Uterus (tissue), 4 donors: Measurements from ENCODE around the gene TRAPPC2B. TPM values are rescaled to one million over a fixed set of nuclear protein-coding genes. Genes with fewer than 3 reads are reported as not detected.
A peak's percentile ranks its signal among the peaks of the same experiment; 100 is the strongest.

Source experiments
- DNase-seq, 2 donors: peaks; one replicate each; pipeline ENCODE4 v3.0.0-alpha.2; 2019 to 2020
- H3K27ac ChIP-seq, 2 donors: fragments of 200-600 bp; sonication (generic); 1 replicate in 1 of 2; 2 replicates in 1 of 2; pipeline ENCODE4 v1.5.1; 2016 to 2018
- H3K27me3 ChIP-seq, 2 donors: fragments of 200-600 bp; sonication (generic); one replicate each; pipeline ENCODE4 v1.5.1; 2018 to 2019; ENCODE audit warnings: control low read depth in 1 of 2
- H3K36me3 ChIP-seq, 2 donors: fragments of 200-600 bp; sonication (generic); one replicate each; pipeline ENCODE4 v1.5.1; 2019; ENCODE audit warnings: control low read depth in 1 of 2
- H3K4me1 ChIP-seq, 2 donors: fragments of 200-600 bp; sonication (generic); one replicate each; pipeline ENCODE4 v1.5.1; 2018 to 2019; ENCODE audit warnings: control low read depth in 1 of 2
- H3K4me3 ChIP-seq, 2 donors: fragments of 200-600 bp; sonication (generic); 1 replicate in 1 of 2; 2 replicates in 1 of 2; pipeline ENCODE4 v1.5.1; 2018 to 2019; ENCODE audit warnings: mild to moderate bottlenecking in 1 of 2
- H3K9me3 ChIP-seq, 2 donors: fragments of 200-600 bp; sonication (generic); one replicate each; pipeline ENCODE4 v1.5.1; 2019; ENCODE audit warnings: control low read depth in 1 of 2
- POLR2A ChIP-seq, 2 donors: fragments of 450-650 bp; IDR thresholded peaks; one replicate each; pipeline ENCODE4 v1.6.1; 2016; ENCODE audit warnings: antibody characterized with exemption in 2 of 2, mild to moderate bottlenecking in 1 of 2, moderate library complexity in 1 of 2
- intact Hi-C: fragments of 100-400 bp; cut with DNase I; formaldehyde crosslinking; loops from one replicate; pipeline ENCODE4 v1.15.1; 2023; ENCODE audit warnings: low total_unique reads
- total RNA-seq, 4 donors: library from RNA; depleted of rRNA in 3 of 4; stranded (reverse); fragments of >200 nt in 3 of 4; gene quantifications; one replicate each; pipeline versions ENCODE4 v1.1.0 to v1.2.4, GENCODE V29; 2014 to 2023
- TF ChIP-seq, protein P1 (sequence below), 4 experiments: fragments of 200-600 bp in 2 of 4; fragments of 450-650 bp in 2 of 4; sonication (generic) in 2 of 4; IDR thresholded peaks; one replicate each; pipeline ENCODE4 v1.5.1; 2016 to 2019; ENCODE audit warnings: antibody characterized with exemption in 4 of 4, mild to moderate bottlenecking in 2 of 4, moderate library complexity in 1 of 4
- donor health status: DM: yes; HTN: yes; CAD: no.

TRAPPC2B gene
- total RNA-seq, 4 donors from 2014 or later = 2.0 to 21.0 (median 10.6) TPM; not detected in 1

DNA sequence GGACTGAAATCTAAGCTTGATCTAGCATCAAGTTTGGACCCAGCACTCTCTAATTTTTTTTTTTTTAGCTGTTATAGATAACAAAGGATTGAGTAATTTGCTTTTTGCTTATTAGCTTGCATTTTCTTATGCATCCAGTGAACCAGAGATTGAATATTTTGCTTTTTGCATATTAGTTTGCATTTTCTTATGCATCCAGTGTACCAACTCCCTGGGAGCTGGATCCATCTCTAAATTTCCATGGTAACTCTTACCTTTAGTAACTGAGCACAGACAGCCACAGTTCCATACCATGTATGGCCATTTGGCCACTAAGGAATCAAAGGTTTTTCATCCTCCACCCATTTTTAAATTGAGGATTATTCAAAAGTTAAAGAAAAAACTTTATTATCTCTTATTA lies 17.6 kb downstream of the TRAPPC2B start:
- no peaks in the 10 kb centered on the region for H3K27me3 ChIP-seq
- H3K27ac ChIP-seq = no peak overlapping the region
- intact Hi-C loops = no loop called here
- DNase-seq = no peak
- H3K4me1 ChIP-seq = no peaks in the 10 kb centered on the region
- no peak overlapping the region for H3K4me3 ChIP-seq
- no peaks in the 10 kb centered on the region for H3K36me3 ChIP-seq
- H3K9me3 ChIP-seq = peaks cover 0 to 11% of the 10 kb centered on the region in 2 donors
- TF ChIP-seq POLR2A (IDR thresholded peaks at IDR 0.05) = no peak
- TF ChIP-seq, protein P1, sequence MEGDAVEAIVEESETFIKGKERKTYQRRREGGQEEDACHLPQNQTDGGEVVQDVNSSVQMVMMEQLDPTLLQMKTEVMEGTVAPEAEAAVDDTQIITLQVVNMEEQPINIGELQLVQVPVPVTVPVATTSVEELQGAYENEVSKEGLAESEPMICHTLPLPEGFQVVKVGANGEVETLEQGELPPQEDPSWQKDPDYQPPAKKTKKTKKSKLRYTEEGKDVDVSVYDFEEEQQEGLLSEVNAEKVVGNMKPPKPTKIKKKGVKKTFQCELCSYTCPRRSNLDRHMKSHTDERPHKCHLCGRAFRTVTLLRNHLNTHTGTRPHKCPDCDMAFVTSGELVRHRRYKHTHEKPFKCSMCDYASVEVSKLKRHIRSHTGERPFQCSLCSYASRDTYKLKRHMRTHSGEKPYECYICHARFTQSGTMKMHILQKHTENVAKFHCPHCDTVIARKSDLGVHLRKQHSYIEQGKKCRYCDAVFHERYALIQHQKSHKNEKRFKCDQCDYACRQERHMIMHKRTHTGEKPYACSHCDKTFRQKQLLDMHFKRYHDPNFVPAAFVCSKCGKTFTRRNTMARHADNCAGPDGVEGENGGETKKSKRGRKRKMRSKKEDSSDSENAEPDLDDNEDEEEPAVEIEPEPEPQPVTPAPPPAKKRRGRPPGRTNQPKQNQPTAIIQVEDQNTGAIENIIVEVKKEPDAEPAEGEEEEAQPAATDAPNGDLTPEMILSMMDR (IDR thresholded peaks at IDR 0.05) = no peak

GRCh38 chr19:57382806-57383488 lies 19.6 kb downstream of the TRAPPC2B start:
- intact Hi-C loops = no loop called here

DNA sequence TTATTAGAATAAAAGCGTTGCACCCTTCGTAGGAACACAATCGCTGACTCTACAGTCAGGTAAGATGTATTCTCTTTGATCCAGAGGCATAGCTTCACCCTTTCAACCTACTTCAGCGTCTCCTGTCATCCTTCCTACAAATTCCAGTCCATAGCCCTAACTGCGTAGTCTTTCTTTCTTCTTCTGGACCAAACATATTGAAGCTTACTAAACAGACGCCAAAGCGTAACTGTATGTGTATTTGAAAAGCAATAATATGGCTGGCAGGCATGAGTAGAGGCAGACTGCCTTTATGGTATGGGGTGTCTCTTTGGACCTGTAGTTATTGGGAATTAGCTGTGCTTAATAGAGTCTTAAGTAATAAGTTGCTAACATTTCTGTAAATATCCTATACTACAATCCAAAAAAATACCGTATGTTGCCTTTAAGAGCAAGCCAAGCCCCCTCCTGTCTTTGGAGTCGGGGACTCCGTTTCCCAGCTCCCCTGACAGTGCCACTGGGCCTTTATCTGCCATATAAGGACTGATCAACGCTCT lies 25.9 kb downstream of the TRAPPC2B start:
- H3K36me3 ChIP-seq = no peaks in the 10 kb centered on the region
- peak overlapping the region; percentile 89 for H3K27ac ChIP-seq
- intact Hi-C loops = no loop called here
- H3K4me3 ChIP-seq = peak overlapping the region; percentile 78
- peaks cover 0 to 18% of the 10 kb centered on the region in 2 donors for H3K9me3 ChIP-seq
- TF ChIP-seq POLR2A (IDR thresholded peaks at IDR 0.05) = no peak
- TF ChIP-seq, protein P1 (IDR thresholded peaks at IDR 0.05) = no peak
- no peaks in the 10 kb centered on the region for H3K27me3 ChIP-seq
- no peak for DNase-seq
- no peaks in the 10 kb centered on the region for H3K4me1 ChIP-seq

More at GRCh38 chr19:57382806-57383488, 19.6 kb downstream of the TRAPPC2B start:
- H3K36me3 ChIP-seq = no peaks in the 10 kb centered on the region
- H3K27ac ChIP-seq = no peak overlapping the region
- TF ChIP-seq, protein P1 (IDR thresholded peaks at IDR 0.05) = no peak
- no peak for TF ChIP-seq POLR2A (IDR thresholded peaks at IDR 0.05)
- peaks cover 0 to 7% of the 10 kb centered on the region in 2 donors for H3K9me3 ChIP-seq
- no peaks in the 10 kb centered on the region for H3K27me3 ChIP-seq
- DNase-seq = no peak
- no peak overlapping the region for H3K4me3 ChIP-seq
- H3K4me1 ChIP-seq = no peaks in the 10 kb centered on the region

DNA sequence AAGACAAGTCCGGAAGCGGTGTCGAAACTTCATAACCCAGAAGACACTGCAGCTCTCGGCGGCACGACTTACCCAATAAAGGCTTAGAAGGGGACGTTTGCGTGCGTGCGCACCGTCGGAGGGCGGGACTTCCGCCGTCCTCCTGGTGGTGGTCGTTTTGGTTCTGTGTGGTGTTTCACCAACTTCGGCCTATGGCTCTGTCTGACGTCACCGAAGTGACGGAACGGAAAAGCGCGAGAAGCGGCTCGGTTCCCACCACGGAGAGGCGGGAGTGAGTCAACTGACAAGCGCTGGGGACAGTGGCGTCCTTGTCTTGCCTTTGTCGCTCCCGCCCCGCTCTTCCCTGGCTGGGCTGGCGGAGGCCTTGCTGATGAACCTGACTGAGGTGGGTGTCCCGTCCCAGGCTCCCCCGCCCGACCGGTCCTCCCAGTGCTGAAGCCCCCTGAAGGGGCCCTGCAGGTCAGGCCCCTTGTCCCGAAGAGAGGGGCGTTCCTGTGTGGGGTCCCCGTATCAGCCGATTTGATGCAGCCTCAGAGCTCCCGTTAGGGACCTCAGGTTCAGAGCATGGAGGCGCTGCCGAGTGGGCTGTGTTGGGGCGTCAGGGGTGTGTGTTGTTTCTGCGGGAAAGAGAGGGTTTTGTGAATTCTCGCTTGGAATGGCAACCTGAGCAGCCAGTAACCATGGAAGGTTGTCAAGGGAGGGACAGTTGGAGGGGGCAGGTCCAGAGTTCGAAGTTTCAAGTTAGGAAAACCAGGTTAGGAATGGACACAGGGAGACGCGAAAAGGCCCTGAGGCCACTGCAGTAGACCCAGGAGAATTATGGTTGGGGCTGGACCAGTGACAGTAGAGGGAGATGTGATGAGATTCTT lies 26.6 kb downstream of the TRAPPC2B start, which contains the start of gene ZNF548:
TSS of gene ZNF548 (plus strand) at position 125 of the 869 bp plus-strand sequence. CDS start at position 371, 246 bp downstream.
- intact Hi-C loops = no loop called here
- peak; percentile 94 to 96 for DNase-seq
- Histone ChIP-seq H3K27ac (peak within 1 kb of the TSS; percentile 89), H3K4me1 (no peaks in the 10 kb centered on the region), H3K27me3 (no peaks in the 10 kb centered on the region), H3K36me3 (no peaks in the 10 kb centered on the region), H3K9me3 (peaks cover 0 to 23% of the 10 kb centered on the region in 2 donors), H3K4me3 (peak within 1 kb of the TSS; percentile 78)
- TF ChIP-seq, protein P1 (IDR thresholded peaks at IDR 0.05) = peak in 3 of 4 experiments; percentile 20 to 48 (median 46)
- peak; percentile 64 to 66 for TF ChIP-seq POLR2A (IDR thresholded peaks at IDR 0.05)
